Heart left ventricle (tissue), 13 donors: Measurements from ENCODE around the gene NAPG.

Experiments
- CTCF ChIP-seq, 12 donors: fragments of 200-600 bp; sonication (generic) in 4 of 12; IDR thresholded peaks; one replicate each; pipeline versions ENCODE4 v1.5.0 to v1.8.0; 2018 to 2022; ENCODE audit warnings: antibody characterized with exemption in 12 of 12, mild to moderate bottlenecking in 5 of 12
- POLR2A ChIP-seq, 2 donors: fragments of 450-650 bp; IDR thresholded peaks; one replicate each; pipeline ENCODE4 v1.6.1; 2017; ENCODE audit warnings: antibody characterized with exemption in 2 of 2, mild to moderate bottlenecking in 2 of 2, moderate library complexity in 2 of 2
- donor health status: ischemic (EF 13 %, LVEDD 7.1; RV severe dilation, severe dysfunction).
- donor health status: DM: no; HTN: yes; CAD: no.
- donor health status: DM: no; HTN: no; CAD: no.
- donor health status: ischemic (EF 25% LVEDD 6.9; RV normal size, moderate dysfunction).
- donor health status: ischemic (EF 25% LVEDD 5.7; RV mildly dilated, moderate dysfunction).
- donor health status: ischemic (EF 35%, LVEDD 5.7; RV mildly dilated, moderate dysfunction).
- donor health status: nonischemic (EF 11% LVEDD 7.7; RV severe dilation, severe dysfunction).
- donor health status: DM: yes; HTN: yes; CAD: no.
- donor health status: PGD.
- donor health status: ischemic (EF 29% LVEDD 5.4; RV normal size, mild dysfunction).
- donor health status: nonischemic (EF 23%, LVEDD 6.1; RV moderate dilation, normal function).

- TF ChIP-seq CTCF (IDR thresholded peaks at IDR 0.05) (no peak), POLR2A (IDR thresholded peaks at IDR 0.05) (no peak)
Observed at GRCh38 chr18:10565835-10566234, 40.0 kb downstream of the NAPG start.
